SJCRH30 (cell line): ENCODE measurements around the gene TYSND1. TPM values are rescaled to one million over a fixed set of nuclear protein-coding genes. Genes with fewer than 3 reads are reported as not detected.
"Not testable (repeated sequence)": the region's sequence is repeated elsewhere in the genome, so short reads cannot be mapped to it uniquely, and the experiment has no call there.

Experiments
- DNase-seq, 2 experiments: peaks; one replicate each; pipeline ENCODE4 v3.0.0-alpha.2; 2015 to 2020
- H3K27ac ChIP-seq: fragments of 250-450 bp; sonication (Bioruptor Pico); 2 replicates; pipeline ENCODE4 v1.5.1; 2020; ENCODE audit warnings: mild to moderate bottlenecking, moderate library complexity
- H3K27me3 ChIP-seq: fragments of 250-450 bp; sonication (Bioruptor Pico); 2 replicates; pipeline ENCODE4 v1.5.1; 2020; ENCODE audit warnings: mild to moderate bottlenecking, moderate library complexity
- H3K36me3 ChIP-seq: fragments of 250-450 bp; sonication (Bioruptor Pico); 2 replicates; pipeline ENCODE4 v1.5.1; 2020; ENCODE audit warnings: mild to moderate bottlenecking, moderate library complexity
- H3K4me1 ChIP-seq: fragments of 250-450 bp; sonication (Bioruptor Pico); 2 replicates; pipeline ENCODE4 v1.5.1; 2020; ENCODE audit warnings: mild to moderate bottlenecking, moderate library complexity
- H3K4me3 ChIP-seq: fragments of 250-450 bp; sonication (Bioruptor Pico); 2 replicates; pipeline ENCODE4 v1.5.1; 2020; ENCODE audit warnings: mild to moderate bottlenecking, moderate library complexity
- H3K9me3 ChIP-seq: fragments of 250-450 bp; sonication (Bioruptor Pico); replicated peaks from 2 replicates; pipeline ENCODE4 v1.5.1; 2020; ENCODE audit warnings: mild to moderate bottlenecking, moderate library complexity
- total RNA-seq: library from RNA; depleted of rRNA; stranded (reverse); fragments of >200 nt; shearing (Covaris generic); gene quantifications from 2 replicates; pipeline ENCODE4 v1.2.3, GENCODE V29; 2014; rRNA removed

The TYSND1 gene, protein sequence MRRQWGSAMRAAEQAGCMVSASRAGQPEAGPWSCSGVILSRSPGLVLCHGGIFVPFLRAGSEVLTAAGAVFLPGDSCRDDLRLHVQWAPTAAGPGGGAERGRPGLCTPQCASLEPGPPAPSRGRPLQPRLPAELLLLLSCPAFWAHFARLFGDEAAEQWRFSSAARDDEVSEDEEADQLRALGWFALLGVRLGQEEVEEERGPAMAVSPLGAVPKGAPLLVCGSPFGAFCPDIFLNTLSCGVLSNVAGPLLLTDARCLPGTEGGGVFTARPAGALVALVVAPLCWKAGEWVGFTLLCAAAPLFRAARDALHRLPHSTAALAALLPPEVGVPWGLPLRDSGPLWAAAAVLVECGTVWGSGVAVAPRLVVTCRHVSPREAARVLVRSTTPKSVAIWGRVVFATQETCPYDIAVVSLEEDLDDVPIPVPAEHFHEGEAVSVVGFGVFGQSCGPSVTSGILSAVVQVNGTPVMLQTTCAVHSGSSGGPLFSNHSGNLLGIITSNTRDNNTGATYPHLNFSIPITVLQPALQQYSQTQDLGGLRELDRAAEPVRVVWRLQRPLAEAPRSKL
- total RNA-seq: 5.8 and 6.4 TPM in 2 replicates

DNA sequence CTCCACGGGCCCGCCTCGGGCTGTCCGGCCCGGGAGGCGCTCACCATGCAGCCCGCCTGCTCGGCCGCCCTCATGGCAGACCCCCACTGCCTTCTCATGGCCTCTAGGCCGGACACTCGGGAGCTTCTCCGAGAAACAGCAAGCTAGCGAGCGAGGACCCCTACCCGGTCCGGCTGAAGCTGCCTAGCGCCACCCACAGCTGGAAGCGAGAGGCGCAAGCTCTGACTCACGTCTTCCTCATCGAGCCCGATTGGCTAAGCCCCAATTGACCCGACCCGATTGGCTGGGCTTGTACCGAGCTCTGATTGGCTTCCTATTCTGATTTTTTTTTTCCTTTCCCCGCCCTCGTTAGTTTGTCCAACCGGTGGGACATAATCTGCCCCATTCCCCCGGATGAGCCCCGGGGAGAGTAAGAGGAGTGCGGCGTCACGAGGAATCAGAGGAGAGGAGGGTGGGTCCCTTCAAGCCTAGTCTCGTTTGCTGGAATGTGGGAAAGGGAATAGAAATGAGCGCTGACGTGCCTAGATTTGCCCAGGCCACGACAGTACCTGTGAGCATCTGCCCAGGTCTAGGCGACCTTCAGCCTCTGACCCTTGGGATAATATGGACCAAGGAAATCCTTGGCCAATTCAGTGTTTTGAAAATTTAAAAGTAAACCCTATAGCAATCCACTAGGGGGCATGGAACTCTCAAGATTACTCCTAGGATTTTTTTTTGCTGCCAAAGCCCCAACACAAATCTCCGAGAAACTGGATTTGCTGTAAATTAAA lies at the start of gene TYSND1:
Gene TYSND1 (minus strand): TSS at position 212 of the 770 bp plus-strand sequence. CDS start 114 bp downstream, at position 98.
- Histone ChIP-seq H3K9me3 (no peaks in the 10 kb centered on the region), H3K27me3 (no peaks in the 10 kb centered on the region), H3K27ac (peak within 1 kb of the TSS; percentile 66), H3K4me3 (peak within 1 kb of the TSS; percentile 66), H3K36me3 (peaks cover 11% of the 10 kb centered on the region), H3K4me1 (peaks cover 4% of the 10 kb centered on the region; the same call in 1 of the 2 replicates)
- peak; percentile 96 to 99 for DNase-seq

DNA sequence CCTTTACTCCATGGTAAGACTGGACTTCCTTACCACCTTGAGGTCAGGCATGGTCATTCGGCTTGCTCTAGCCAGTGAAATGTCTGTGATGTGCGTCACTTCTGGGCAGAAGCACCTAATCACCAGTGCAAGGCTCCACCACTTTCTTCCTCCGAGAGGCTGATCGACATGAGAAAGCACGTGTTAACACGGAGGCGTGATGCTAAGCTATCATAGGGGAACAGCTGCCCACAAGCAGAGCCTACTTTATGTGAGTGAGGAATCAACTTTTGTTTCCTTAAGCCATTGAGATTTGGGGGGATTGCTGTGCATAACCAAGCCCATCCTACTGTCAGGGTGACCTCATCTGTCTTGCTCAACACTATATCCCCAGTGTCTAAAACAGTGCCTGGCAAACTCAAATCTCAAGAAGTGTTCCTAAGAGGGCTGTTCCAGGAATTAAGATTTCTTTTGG lies 46.9 kb upstream of the TYSND1 start:
- H3K4me3 ChIP-seq: no peak overlapping the region
- no peaks in the 10 kb centered on the region for H3K27me3 ChIP-seq
- no peak for DNase-seq
- H3K4me1 ChIP-seq: peaks cover 8% of the 10 kb centered on the region; the same call in 1 of the 2 replicates
- H3K27ac ChIP-seq: no peak overlapping the region
- H3K36me3 ChIP-seq: no peaks in the 10 kb centered on the region
- H3K9me3 ChIP-seq: no peaks in the 10 kb centered on the region

DNA sequence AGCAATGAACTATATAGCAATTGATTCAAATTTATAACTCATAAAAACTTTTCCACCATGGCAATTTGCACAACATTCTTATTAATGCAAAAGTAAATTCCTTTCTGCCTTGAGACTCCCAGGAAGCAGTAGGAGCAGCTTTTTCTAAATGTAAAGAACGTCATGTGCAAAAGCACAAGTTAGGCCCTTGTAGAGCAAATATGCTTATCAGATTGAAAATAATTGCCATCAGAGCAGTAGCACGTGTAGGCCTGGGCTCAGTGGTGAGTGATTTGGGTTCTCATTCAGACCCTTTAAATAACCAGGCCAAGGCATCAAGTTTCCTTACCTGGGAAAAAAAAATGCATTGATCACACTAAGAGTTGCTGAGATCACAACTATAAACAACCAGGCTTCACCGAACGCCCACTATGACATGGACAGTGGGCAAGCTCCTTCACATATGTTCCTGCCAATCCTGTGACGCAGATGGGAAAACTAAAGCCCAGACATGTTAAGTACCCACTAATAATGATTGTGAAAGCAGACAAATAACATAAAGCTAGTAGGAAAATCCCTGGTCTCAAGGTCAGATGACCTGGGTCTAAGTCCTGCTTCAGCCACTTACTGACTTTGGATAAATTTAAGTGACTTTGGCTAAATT lies 45.9 kb upstream of the TYSND1 start:
- peak; percentile 38 to 62 for DNase-seq
- H3K4me3 ChIP-seq: no peak overlapping the region
- no peaks in the 10 kb centered on the region for H3K36me3 ChIP-seq
- no peaks in the 10 kb centered on the region for H3K27me3 ChIP-seq
- no peak overlapping the region; the same call in 1 of the 2 replicates for H3K27ac ChIP-seq
- H3K9me3 ChIP-seq: no peaks in the 10 kb centered on the region
- H3K4me1 ChIP-seq: peaks cover 8% of the 10 kb centered on the region; the same call in 1 of the 2 replicates

DNA sequence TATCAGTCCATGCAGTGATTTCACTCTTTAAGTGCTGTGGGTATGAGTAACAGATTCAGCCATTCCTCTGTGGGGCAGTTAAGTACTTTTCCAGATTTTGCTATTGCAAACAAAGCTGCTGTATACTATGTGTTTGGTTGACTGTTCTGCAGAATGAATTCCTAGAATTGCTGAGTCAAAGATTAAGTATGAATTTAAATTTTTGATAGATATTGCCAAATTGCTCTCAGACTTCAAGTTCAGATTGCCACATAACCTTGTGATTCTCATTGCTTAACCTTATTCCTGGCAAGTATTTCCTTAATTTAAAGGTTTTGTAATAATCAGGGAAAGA lies 45.4 kb upstream of the TYSND1 start:
- H3K36me3 ChIP-seq: no peaks in the 10 kb centered on the region
- H3K9me3 ChIP-seq: no peaks in the 10 kb centered on the region
- no peak for DNase-seq
- H3K4me1 ChIP-seq: peaks cover 8% of the 10 kb centered on the region; the same call in 1 of the 2 replicates
- H3K27me3 ChIP-seq: no peaks in the 10 kb centered on the region
- H3K4me3 ChIP-seq: no peak overlapping the region
- no peak overlapping the region; the same call in 1 of the 2 replicates for H3K27ac ChIP-seq

DNA sequence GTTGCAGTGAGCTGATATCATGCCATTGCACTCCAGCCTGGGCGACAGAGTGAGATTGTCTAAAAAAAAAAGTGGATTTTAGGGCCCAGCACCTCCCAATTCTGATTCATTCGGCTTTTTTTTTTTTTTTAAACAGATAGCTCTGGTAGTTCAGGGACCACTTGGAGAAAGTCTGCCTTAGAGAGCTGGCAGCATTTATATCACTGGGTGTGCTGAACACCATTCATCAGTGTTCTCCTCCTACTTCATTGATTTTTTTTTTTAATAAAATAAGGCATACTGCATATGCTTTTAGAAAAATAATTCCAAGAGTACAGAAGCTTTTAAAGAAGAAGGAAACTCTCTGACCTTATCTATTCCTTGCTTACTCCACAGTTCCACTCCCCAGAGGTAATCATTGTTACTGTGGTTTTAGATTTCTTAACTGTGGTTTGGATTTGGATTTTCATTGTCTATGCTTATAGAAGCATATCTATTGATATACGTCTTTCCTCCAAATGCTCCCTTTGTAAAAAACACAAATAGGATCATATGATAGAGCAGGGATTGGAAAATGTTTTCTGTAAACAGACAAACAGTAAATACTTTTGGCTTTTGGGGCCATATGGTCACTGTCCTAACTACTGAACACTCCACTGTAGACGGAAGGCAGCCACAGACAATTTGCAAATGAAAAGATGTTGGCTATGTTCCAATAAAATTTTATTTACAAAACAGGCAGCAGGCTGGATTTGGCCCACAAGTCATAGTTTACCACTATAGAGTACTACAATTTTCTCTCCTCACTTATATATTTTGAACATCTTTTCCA lies 44.9 kb upstream of the TYSND1 start:
- H3K27ac ChIP-seq: no peak overlapping the region
- DNase-seq: no peak
- H3K36me3 ChIP-seq: no peaks in the 10 kb centered on the region
- no peaks in the 10 kb centered on the region for H3K27me3 ChIP-seq
- H3K9me3 ChIP-seq: no peaks in the 10 kb centered on the region
- H3K4me3 ChIP-seq: no peak overlapping the region
- peaks cover 8% of the 10 kb centered on the region; the same call in 1 of the 2 replicates for H3K4me1 ChIP-seq

DNA sequence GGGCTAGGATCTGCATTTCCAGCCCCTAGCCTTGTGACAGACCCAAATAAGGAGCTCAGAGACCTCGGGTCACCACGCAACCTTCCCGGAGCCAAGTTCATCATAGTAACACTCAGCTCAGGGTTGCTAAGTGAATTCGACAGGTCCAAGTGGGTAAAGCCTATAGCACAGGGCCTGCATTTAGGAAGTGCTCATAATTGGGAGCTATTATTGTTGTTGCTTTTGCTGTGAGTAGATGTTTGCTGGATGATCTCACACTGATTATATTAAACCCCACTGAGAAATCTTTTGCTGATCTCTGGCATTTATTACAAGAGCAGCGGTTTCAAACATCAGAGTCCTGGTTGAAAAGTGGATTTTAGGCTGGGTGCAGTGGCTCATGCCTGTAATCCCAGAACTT lies 44.1 kb upstream of the TYSND1 start:
- Histone ChIP-seq H3K27ac (no peak overlapping the region), H3K4me3 (no peak overlapping the region), H3K4me1 (peaks cover 8% of the 10 kb centered on the region; the same call in 1 of the 2 replicates), H3K9me3 (no peaks in the 10 kb centered on the region), H3K27me3 (no peaks in the 10 kb centered on the region), H3K36me3 (no peaks in the 10 kb centered on the region)
- DNase-seq: no peak

DNA sequence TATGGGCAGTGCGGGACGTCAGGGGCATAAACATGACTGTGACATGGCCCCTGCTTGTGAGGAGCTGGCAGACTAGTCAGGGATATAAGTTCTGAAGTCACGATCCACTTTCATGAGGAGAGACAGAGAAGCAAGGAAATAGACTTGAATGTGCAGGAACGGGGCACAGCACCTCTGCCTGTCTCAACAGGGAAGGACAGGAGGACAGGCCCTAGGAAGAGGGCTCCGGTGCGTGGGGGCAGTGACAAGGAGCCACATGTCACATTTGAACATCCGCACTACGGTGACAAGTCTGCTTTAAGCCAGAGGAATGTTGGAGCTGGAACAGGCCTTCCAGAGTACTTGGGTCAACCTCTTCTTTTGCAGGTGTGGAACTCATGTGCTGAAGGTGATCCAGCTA lies 43.6 kb upstream of the TYSND1 start:
- Histone ChIP-seq H3K27ac (no peak overlapping the region), H3K4me3 (no peak overlapping the region), H3K4me1 (peaks cover 8% of the 10 kb centered on the region; the same call in 1 of the 2 replicates), H3K9me3 (no peaks in the 10 kb centered on the region), H3K36me3 (no peaks in the 10 kb centered on the region), H3K27me3 (no peaks in the 10 kb centered on the region)
- no peak for DNase-seq

DNA sequence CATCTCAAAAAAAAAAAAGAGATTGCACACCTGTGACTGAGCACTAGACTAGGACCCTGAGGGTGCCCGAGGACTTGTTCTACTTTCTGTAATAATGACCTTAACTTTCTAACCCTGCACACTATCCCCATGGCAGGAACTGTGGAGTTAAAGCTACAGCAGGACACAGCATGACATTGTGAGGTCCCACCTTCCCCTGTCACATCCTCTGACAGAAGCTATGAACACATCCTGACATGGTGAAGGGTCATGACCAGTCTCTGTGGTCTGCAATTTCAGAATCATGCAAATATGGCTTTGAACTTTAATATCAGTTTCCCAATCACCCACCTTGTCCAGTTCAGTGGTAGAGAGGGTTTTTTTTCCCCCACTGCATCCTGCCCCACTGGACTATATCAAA lies 42.3 kb upstream of the TYSND1 start:
- H3K4me3 ChIP-seq: no peak overlapping the region
- H3K9me3 ChIP-seq: no peaks in the 10 kb centered on the region
- no peak for DNase-seq
- H3K36me3 ChIP-seq: no peaks in the 10 kb centered on the region
- H3K27me3 ChIP-seq: no peaks in the 10 kb centered on the region
- H3K4me1 ChIP-seq: peaks cover 8% of the 10 kb centered on the region; the same call in 1 of the 2 replicates
- no peak overlapping the region for H3K27ac ChIP-seq

DNA sequence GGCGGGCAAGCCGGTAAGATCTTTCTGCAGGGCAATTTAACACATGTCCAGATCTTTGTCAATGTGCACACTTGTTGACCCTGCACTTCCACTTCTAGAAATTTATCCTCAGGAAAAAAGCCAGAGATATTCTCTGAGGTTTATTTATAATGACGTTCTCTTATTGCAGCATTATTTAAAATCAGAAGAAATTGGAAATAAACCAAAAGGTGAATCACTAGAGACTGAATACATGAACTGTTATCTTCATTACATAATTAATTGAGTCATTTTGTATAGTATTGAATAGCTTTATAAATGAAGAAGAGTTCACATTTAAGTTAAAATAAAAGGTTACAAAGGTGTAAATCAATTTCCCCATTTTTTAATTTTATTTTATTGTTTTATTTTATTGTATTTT lies 40.1 kb upstream of the TYSND1 start:
- no peaks in the 10 kb centered on the region for H3K9me3 ChIP-seq
- H3K4me1 ChIP-seq: no peaks in the 10 kb centered on the region
- no peak for DNase-seq
- H3K36me3 ChIP-seq: no peaks in the 10 kb centered on the region
- no peak overlapping the region for H3K4me3 ChIP-seq
- H3K27me3 ChIP-seq: no peaks in the 10 kb centered on the region
- no peak overlapping the region for H3K27ac ChIP-seq

DNA sequence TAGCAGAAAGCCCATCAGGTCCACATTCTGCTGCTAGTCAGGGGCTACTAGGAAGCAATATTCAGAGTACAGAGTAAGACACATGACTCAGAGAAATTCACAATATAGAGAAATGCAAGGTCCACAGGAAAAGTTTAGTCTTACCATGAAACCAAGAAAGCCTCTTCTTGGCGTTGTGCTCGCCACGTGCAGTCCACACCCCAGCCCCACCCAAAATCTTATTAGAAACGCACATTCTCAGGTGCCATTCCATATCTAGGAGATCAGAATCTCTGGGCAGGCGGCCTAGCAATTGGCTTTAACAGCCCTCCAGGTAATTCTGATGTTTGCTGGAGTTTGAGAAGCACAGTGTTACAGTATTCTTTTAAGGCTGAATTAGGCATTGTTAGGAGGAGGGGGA lies 39.6 kb upstream of the TYSND1 start:
- DNase-seq: no peak
- no peaks in the 10 kb centered on the region for H3K9me3 ChIP-seq

DNA sequence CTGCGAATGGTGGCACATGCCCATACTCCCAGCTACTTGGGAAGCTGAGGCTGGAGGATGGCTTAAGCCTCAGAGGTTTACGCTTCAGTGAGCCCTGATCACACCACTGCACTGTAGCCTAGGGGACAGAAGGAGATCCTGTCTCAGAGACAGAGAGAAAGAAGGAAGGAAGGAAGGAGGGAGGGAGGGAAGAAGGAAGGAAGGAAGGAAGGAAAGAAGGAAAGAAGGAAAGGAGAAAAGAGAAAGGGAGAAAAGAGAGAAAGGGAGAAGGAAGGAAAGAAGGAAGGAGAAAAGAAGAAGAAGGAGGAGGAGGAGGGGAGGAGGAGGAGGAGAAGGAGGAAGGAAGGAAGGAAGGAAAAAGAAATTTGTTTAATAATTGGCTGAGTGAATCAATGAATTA lies 36.8 kb upstream of the TYSND1 start:
- no peaks in the 10 kb centered on the region for H3K9me3 ChIP-seq
- no peaks in the 10 kb centered on the region for H3K36me3 ChIP-seq
- no peaks in the 10 kb centered on the region for H3K27me3 ChIP-seq
- no peak overlapping the region for H3K4me3 ChIP-seq
- DNase-seq: no peak
- H3K4me1 ChIP-seq: no peaks in the 10 kb centered on the region
- H3K27ac ChIP-seq: no peak overlapping the region

More for the DNA sequence above, 39.6 kb upstream of the TYSND1 start:
- Histone ChIP-seq H3K4me3 (no peak overlapping the region), H3K27me3 (no peaks in the 10 kb centered on the region), H3K36me3 (no peaks in the 10 kb centered on the region), H3K4me1 (no peaks in the 10 kb centered on the region), H3K27ac (no peak overlapping the region)

DNA sequence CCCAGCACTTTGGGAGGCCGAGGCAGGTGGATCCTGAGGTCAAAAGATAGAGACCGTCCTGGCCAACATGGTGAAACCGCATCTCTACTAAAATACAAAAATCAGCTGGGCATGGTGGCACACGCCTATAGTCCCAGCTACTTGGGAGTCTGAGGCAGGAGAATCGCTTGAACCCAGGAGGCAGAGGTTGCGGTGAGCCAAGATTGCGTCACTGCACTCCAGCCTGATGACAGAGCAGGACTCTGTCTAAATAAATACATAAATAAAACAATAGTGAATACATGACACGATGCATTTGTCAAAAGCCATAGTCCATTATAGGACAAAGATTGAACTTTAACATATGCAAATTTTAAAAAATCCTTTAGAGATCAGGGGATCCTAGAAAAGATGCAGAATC lies 32.7 kb upstream of the TYSND1 start:
- not testable (repeated sequence) for H3K36me3 ChIP-seq, DNase-seq, H3K27ac ChIP-seq, H3K27me3 ChIP-seq, H3K9me3 ChIP-seq, H3K4me3 ChIP-seq, H3K4me1 ChIP-seq

DNA sequence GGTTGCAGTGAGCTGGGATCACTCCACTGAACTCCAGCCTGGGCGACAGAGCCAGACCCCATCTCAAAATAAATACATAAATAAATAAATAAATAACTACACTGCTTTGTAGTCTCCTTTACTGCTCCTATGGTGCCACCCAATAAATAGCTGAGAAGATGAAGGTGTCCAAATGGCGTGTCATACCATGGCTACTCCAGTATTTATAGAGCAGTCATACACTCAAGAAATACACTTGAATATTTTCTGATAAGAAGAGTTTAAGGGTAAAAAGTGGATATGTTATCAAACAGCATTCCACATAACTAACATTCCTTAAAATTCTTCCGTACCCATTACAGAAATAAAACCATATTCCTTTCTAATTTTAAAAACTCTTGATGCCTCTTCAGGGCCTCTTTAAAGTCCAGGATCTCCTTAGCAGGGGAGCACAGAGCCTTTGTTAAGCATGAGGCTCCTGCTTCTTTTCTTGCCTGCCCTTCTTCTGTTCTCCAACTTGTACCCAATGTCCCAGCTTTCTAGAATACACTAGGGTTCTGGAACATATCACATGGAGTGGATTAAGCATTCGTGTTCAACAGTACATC lies 31.7 kb upstream of the TYSND1 start:
- Histone ChIP-seq H3K27me3 (no peaks in the 10 kb centered on the region), H3K9me3 (no peaks in the 10 kb centered on the region), H3K4me1 (no peaks in the 10 kb centered on the region), H3K27ac (no peak overlapping the region), H3K4me3 (no peak overlapping the region), H3K36me3 (no peaks in the 10 kb centered on the region)
- no peak for DNase-seq

DNA sequence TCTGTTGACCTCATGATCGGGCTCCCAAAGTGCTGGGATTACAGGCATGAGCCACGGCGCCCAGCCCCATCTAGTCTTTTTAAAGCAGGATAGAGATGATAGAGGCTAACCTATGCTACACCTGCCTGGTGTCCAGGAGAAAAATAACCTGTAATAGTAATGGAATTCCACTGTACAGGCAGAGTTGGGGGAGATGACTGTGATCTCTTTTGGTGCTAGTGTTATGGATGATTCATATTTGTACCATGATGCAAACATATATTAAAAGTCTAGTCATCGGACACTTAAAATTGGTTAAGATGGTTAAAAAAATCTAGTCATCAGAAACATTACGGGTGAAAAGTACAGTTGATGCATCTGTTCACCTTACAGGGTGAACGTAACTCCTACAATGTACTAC lies 29.9 kb upstream of the TYSND1 start:
- Histone ChIP-seq H3K4me1 (no peaks in the 10 kb centered on the region), H3K4me3 (no peak overlapping the region), H3K27ac (no peak overlapping the region), H3K36me3 (no peaks in the 10 kb centered on the region), H3K9me3 (no peaks in the 10 kb centered on the region), H3K27me3 (no peaks in the 10 kb centered on the region)
- DNase-seq: no peak
